Endodermal cell (in vitro differentiated cells): ENCODE results near the gene LEPR. TPM values are rescaled to one million over a fixed set of nuclear protein-coding genes. Genes with fewer than 3 reads are reported as not detected.

Experiments used
- DNase-seq: peaks from one replicate; pipeline ENCODE4 v3.0.0-alpha.2; 2017
- H3K27ac ChIP-seq: 2 replicates; pipeline ENCODE4 v1.5.1; 2013; ENCODE audit warnings: mild to moderate bottlenecking, low read depth, low read length, moderate library complexity
- H3K27me3 ChIP-seq: 2 replicates; pipeline ENCODE4 v1.6.1; 2013; ENCODE audit warnings: mild to moderate bottlenecking, low read length, moderate library complexity; ENCODE audit not compliant: insufficient read depth, control insufficient read depth, poor library complexity, severe bottlenecking
- H3K36me3 ChIP-seq: 2 replicates; pipeline ENCODE4 v1.7.0; 2013; ENCODE audit warnings: mild to moderate bottlenecking, low read length, moderate library complexity; ENCODE audit not compliant: control insufficient read depth, insufficient read depth
- H3K4me1 ChIP-seq: one replicate; pipeline ENCODE4 v1.7.0; 2013; ENCODE audit warnings: low read length; ENCODE audit not compliant: control insufficient read depth, insufficient read depth
- H3K4me3 ChIP-seq: 2 replicates; pipeline ENCODE4 v1.5.1; 2013; ENCODE audit warnings: mild to moderate bottlenecking, low read length, moderate library complexity
- H3K9ac ChIP-seq: 2 replicates; pipeline ENCODE4 v1.6.1; 2013; ENCODE audit warnings: mild to moderate bottlenecking, low read length, moderate library complexity; ENCODE audit not compliant: poor library complexity, severe bottlenecking; ENCODE audit errors: extremely low read depth
- H3K9me3 ChIP-seq: 2 replicates; pipeline ENCODE4 v1.6.1; 2013; ENCODE audit warnings: mild to moderate bottlenecking, low read length, moderate library complexity; ENCODE audit not compliant: control insufficient read depth
- H3K27ac Mint-ChIP-seq: 2 replicates; pipeline ENCODE4 v1.8.0; 2020; ENCODE audit warnings: mixed read lengths
- H3K27me3 Mint-ChIP-seq: 2 replicates; pipeline ENCODE4 v1.8.0; 2021; ENCODE audit warnings: mild to moderate bottlenecking, mixed read lengths; ENCODE audit not compliant: insufficient read depth
- H3K36me3 Mint-ChIP-seq: 2 replicates; pipeline ENCODE4 v1.8.0; 2020; ENCODE audit warnings: low read depth, mixed read lengths
- H3K4me1 Mint-ChIP-seq: 2 replicates; pipeline ENCODE4 v1.8.0; 2020; ENCODE audit warnings: mixed read lengths
- H3K4me3 Mint-ChIP-seq: 2 replicates; pipeline ENCODE4 v1.8.0; 2020; ENCODE audit warnings: mild to moderate bottlenecking, moderate library complexity, mixed read lengths
- H3K9me3 Mint-ChIP-seq: 2 replicates; pipeline ENCODE4 v1.8.0; 2020; ENCODE audit warnings: mild to moderate bottlenecking, mixed read lengths
- CTCF ChIP-seq: fragments of 200-600 bp; sonication (generic); conservative IDR thresholded peaks from 2 replicates; pipeline ENCODE4 v1.5.0; 2021; ENCODE audit warnings: antibody characterized with exemption, mild to moderate bottlenecking
- WGBS, 2 experiments: methylation state at CpG; one replicate each; pipeline versions ENCODE4 v1.1.5 to v1.1.7; 2013; ENCODE audit warnings: missing lambda C conversion rate in 2 of 2, mixed read lengths in 1 of 2; ENCODE audit not compliant: insufficient coverage in 1 of 2, insufficient read length in 1 of 2; 5-methylcytosine and 5-hydroxymethylcytosine counted together
- total RNA-seq, 2 donors: library from RNA; stranded (reverse); fragmentation: NEBNext Ultra II Directional in 1 of 2; extraction: Animal tissue kit (Norgen Biotek cat#: 25700) in 1 of 2; gene quantifications; 2 replicates in 1 of 2; 3 replicates in 1 of 2; pipeline ENCODE4 v1.2.1, GENCODE V29; 2021

The LEPR gene
- total RNA-seq, 2 donors from 2014 or later: 7.2 to 11.1 TPM

GRCh38 chr1:65386439-65386838 is 34.0 kb upstream of the LEPR start:
- Histone ChIP-seq H3K36me3 (peaks cover 97% of the 10 kb centered on the region), H3K9me3 (peaks cover 19% of the 10 kb centered on the region), H3K27ac (no peak overlapping the region), H3K27me3 (no peaks in the 10 kb centered on the region), H3K4me3 (no peak overlapping the region), H3K9ac (no peak overlapping the region), H3K4me1 (no peaks in the 10 kb centered on the region)
- no peak for DNase-seq
- Mint-ChIP-seq H3K9me3 (no peaks in the 10 kb centered on the region), H3K36me3 (peaks cover 46% of the 10 kb centered on the region), H3K27me3 (no peaks in the 10 kb centered on the region), H3K4me1 (no peaks in the 10 kb centered on the region), H3K4me3 (no peak overlapping the region), H3K27ac (no peak overlapping the region)
- TF ChIP-seq CTCF: no peak
- WGBS, 2 experiments: 96 to 100% methylated on average over 2 to 3 of the region's 3 CpGs

GRCh38 chr1:65387821-65388220 is 32.6 kb upstream of the LEPR start:
- no peaks in the 10 kb centered on the region for H3K9me3 Mint-ChIP-seq
- peaks cover 19% of the 10 kb centered on the region for H3K9me3 ChIP-seq
- no peak overlapping the region for H3K27ac Mint-ChIP-seq
- H3K4me3 ChIP-seq: no peak overlapping the region
- 93 to 100% methylated on average over 1 to 2 of the region's 2 CpGs for WGBS, 2 experiments
- H3K27me3 Mint-ChIP-seq: no peaks in the 10 kb centered on the region
- no peak overlapping the region for H3K27ac ChIP-seq
- no peaks in the 10 kb centered on the region for H3K4me1 Mint-ChIP-seq
- no peaks in the 10 kb centered on the region for H3K27me3 ChIP-seq
- peaks cover 41% of the 10 kb centered on the region for H3K36me3 Mint-ChIP-seq
- TF ChIP-seq CTCF: no peak
- H3K4me3 Mint-ChIP-seq: no peak overlapping the region
- peaks cover 90% of the 10 kb centered on the region for H3K36me3 ChIP-seq
- no peaks in the 10 kb centered on the region for H3K4me1 ChIP-seq
- no peak for DNase-seq
- H3K9ac ChIP-seq: no peak overlapping the region

GRCh38 chr1:65388908-65389695 is 31.4 kb upstream of the LEPR start:
- no peaks in the 10 kb centered on the region for H3K27me3 ChIP-seq
- no peak overlapping the region for H3K9ac ChIP-seq
- H3K27me3 Mint-ChIP-seq: no peaks in the 10 kb centered on the region
- no peak overlapping the region for H3K4me3 ChIP-seq
- H3K36me3 ChIP-seq: peaks cover 83% of the 10 kb centered on the region
- no peak overlapping the region for H3K27ac ChIP-seq
- no peaks in the 10 kb centered on the region for H3K4me1 ChIP-seq
- WGBS, 2 experiments: 90% methylated on average over 3 of the region's 3 CpGs; no CpG with 5 or more reads in 1 of the 2 experiments
- H3K27ac Mint-ChIP-seq: no peak overlapping the region
- TF ChIP-seq CTCF: no peak
- no peaks in the 10 kb centered on the region for H3K4me1 Mint-ChIP-seq
- peaks cover 8% of the 10 kb centered on the region for H3K9me3 ChIP-seq
- no peak for DNase-seq
- H3K9me3 Mint-ChIP-seq: no peaks in the 10 kb centered on the region
- no peak overlapping the region for H3K4me3 Mint-ChIP-seq
- peaks cover 29% of the 10 kb centered on the region for H3K36me3 Mint-ChIP-seq
